Activated CD8-positive, alpha-beta memory T cell treated with anti-CD3 and anti-CD28 coated beads, Interleukin-2, amount 50 U/mL, for 1 hour (primary cell): ENCODE results near the gene TPSG1.
"Not testable (repeated sequence)": the region's sequence is repeated elsewhere in the genome, so short reads cannot be mapped to it uniquely, and the experiment has no call there.

Source experiments
- DNase-seq: peaks from one replicate; pipeline ENCODE4 v3.0.0-alpha.2; 2020; ENCODE audit errors: extremely low read depth

The TPSG1 gene

DNA sequence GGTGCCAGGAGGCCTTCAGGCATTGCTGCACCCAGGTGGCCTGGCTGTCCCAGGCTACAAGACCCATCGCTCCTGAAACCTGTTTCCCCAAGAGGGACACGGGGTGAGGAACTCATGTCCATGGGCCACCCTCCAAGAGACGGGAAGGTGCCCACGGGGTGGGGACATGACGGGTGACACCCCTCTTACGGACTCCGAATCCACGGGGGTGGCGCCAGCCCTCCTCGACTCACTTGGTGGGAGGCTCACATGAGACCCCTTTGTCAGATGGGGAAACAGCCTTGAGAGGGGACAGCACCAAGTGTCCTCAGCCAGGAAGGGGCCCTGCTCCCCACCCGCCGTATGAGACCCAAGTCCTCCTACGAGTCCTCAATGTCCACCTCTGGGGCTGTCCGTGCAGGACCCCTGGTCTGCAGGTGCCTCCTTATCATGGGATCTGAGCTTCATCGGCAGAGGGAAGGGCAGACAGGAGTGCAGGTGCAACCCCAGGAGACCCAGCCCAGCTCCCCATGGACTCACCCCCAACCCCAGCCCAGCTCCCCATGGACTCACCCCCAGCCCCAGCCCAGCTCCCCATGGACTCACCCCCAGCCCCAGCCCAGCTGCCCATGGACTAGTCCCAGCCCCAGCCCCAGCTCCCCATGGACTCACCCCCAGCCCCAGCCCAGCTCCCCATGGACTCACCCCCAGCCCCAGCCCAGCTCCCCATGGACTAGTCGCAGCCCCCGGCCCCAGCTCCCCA is 5.6 kb upstream of the TPSG1 start:
- DNase-seq = not testable (repeated sequence)

DNA sequence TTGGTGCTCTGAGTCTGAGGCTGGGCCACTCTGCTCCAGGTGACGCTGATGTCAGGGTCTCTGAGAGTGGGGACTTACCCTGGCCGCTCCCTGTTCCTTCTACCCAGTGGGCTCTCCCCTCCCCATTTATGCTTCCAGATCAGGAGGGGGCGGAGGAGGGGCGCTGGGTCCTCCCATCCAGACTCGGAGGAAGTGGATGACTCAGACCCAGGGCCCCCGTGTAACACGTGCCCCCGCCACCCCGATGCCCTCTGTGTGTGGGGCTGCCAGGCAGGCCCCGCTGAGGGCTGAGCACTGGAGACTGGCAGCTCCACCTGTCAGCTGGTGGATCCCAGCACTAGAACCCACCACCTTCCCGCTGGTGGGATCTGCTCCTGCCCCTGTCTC is 5.0 kb upstream of the TPSG1 start, which contains the start of gene TPSB2:
TSS of gene TPSB2 (minus strand) at position 101 of the 387 bp plus-strand sequence. CDS start 233 bp downstream, outside the sequence.
- not testable (repeated sequence) for DNase-seq

DNA sequence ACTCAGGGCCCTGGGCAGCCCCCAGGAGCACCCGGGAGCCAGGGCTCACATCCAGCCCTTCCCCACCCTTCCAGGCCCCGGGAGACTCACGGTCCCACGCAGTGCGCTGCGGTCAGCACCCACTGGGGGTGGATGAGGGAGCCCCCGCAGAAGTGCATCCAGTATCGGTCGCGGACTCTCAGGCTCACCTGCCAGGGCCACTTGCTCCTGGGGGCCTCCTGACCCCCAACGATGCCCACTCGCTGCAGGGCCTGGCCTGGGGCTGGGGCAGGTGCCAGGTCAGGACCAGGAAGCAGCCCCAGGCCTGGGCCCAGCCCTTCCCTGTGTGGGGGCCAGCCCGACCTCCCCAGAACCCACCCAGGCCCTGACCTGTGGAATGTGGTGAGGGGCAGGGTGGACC is 4.4 kb upstream of the TPSG1 start:
- DNase-seq = not testable (repeated sequence)

DNA sequence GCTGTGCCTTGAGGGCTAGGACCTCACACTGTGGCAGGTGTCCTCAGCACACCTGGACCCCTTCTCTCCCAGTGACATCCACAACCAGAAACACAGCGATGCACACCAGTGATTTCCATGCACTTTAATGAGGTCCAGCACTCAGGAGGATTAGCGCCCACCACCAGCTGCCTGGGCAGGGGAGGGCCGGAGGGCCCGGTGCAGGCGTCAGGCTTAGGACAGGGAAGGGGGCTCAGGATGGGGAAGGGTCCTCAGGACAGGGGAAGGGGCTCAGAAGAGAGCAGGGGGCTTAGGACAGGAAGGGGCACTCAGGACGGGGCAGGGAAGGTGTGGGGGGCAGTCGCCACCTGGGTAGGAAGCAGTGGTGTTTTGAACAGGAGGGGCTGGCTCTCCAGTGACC is 3.2 kb upstream of the TPSG1 start:
- not testable (repeated sequence) for DNase-seq

DNA sequence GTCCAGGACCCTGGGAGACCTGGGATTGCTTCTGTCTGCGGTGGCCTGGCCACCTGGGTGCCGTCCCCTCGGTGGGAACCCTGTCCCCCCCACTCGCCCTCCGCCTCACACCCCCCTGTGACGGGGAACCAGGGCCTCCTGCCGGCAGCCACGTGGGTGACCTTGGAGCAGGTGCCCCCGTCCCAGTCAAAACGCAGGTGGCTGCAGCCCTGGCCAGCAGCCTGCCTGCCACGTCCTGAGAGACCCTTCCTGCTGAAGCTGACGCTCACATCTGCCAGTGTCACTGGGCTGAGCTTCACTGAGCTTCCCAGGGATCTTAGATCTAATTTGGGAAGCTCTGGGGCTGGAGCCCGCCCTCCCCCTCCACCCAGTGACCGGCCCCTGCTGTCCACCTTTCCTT is 1.6 kb upstream of the TPSG1 start:
- DNase-seq = not testable (repeated sequence)

DNA sequence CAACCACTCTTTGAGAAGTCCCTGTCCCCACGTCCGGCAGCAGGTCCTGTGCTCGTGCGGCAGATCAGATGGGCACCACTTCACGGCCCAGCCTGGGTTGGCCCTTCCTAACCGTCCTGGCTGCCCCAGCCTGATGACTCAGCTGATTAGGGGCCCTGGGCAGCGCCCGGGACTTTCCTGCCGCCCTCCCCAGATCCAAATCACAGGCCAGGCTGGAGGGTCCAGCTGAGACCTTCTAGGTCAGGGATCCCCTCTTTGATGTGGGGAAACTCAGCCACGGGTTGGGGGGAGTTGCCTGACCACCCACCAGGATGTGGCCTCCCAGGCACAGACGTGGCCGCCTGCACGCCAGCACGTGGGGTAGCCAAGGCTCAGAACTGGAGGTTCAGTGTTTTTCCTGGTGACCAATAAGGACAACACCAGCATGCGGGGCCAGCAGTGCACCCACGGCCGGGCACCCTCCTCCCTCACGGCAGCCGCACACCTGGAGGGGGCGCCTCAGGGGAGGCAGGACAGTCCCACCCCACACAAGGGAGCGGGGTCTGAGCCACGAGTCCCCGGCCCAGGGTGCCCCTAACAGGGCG is 752 bp upstream of the TPSG1 start:
- DNase-seq = not testable (repeated sequence)

DNA sequence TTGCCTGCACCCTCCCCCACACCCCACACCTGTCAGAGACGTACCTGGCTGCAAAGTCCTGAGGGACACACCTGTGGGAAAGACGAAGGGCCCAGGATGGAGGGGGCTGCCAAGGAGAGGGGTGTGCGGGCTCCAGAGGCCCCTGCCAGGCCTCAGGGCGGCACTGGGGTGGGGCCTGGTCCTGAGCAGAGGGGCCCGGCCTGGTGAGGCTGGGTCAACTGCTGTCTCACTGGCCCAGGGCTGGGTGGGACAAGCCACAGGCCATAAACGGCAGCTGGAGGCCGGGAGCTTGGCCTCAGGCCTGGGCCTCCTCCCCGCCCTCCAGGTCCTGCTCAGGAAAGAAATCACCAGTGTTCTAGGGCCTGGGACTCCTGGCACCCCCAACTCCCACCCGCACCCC is 510 bp downstream of the TPSG1 start:
- no peak for DNase-seq

DNA sequence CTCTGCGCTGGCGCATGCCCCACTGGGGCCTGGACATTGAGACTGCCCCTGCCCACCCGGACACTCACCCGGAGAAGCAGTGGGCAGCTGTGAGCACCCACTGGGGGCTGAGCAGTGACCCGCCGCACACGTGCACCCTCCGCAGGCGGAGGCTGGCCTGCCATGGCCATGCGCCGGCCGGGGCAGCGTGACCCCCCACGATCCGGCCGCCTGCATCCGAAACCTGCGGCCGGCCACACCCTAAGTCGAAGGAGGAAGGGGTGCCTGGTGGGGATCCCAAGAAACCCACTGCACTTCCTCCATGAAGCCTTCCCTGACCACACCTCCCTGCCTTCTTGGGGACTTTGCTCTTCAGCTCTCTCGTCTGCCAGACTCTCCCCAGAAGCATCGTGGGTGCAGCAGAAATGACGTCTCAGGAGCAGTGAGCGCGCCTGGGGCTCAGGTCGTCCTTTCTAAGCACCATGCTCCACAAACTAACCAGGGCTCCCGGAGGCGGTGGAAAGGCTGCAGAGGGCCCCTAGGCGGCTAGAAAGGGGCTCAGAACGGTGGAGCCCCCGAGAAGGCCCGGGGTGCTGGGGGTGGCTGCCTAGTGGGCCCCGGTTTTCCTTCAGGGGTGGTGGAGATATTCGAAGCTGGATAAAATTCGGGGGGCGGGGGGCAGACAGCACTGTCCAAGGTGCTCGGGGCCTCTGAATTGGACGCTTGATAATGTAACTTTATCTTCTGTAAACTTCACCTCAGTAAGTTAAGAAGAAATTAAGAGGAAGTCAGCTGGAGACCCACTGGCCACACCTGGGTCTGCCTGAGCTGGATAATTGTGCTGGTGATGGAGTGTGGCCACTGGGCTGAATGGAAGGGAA is 1.5 kb downstream of the TPSG1 start:
- no peak for DNase-seq

DNA sequence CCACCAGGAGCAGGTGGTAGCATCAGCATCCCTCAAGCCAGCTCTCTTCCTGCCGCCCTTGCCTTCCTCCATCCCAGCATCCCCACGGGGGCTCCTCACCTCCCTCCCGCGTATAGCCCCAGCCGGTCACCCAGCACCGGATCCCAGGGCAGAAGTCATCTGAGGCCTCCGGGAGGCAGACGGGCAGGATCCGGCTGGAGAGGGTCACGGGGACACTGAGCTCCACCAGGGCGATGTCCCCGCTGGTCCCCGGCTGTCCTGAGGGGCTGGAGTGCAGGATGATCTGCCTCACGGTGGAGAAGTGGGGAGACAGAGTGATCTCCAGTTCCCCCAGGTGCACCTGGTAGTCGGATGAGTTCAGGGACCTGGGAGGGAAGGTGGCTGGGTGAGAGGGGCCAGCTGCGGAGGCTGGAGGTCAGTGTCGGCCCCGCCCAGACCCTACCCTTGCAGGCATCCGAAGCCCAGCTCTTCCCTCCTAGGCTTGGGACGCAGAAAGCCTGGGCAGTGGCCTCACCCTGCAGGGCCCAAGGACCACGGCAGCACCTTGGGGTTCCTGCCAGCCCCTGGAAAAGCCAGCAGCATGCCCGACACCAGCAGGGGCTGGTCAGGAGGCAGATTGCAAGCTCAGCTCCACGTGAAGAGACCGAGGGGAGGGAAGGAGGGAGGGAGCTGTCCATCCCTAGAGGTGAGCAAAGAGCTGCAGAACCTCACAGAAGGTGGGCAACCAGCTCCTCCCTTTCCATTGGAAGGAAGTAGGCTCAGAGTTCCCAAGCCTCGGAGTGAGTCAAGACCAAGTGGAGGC is 2.3 kb downstream of the TPSG1 start:
- DNase-seq = no peak

DNA sequence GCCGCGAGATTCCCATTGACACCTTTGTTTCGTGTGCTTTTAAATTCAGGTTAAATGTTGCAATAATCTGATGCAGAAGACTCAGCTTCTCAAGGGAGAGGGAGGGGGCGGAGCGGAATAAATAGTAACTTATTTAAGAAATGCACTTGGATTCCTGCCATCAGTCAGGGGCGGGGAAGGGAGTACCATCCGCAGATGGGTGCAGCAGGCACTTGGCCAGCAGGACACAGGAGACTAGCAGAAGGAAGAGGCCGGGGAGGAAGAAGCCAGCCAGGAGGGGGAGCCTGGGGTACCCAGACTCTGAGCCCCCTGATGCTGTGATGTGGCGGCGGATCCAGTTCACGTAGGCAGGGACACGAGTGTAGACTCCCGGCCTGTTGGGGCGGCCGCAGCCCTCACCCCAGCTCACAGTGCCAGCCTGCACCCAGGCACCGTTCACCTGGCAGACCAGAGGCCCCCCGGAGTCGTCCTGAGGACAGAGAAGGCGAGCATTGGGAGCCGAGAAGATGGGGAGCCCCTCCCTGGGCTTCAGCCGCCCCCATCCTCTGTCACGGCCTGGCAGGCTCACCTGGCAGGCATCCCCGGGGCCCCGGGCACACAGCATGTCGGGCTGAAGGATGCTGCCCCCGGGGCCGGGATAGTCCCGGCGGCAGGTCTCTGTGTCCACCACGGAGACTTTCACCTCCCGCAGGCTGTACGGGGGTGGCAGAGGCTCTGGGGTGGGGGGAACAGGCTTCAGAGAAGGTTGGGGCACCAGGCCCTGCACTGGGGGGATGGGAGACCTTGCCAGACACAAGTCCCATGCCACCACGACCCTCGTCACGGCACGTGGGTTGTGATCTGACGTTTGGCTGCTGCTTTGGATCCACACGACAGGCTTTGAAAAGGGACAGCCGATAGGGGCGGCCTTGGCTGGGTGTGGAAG is 3.2 kb downstream of the TPSG1 start:
- no peak for DNase-seq

DNA sequence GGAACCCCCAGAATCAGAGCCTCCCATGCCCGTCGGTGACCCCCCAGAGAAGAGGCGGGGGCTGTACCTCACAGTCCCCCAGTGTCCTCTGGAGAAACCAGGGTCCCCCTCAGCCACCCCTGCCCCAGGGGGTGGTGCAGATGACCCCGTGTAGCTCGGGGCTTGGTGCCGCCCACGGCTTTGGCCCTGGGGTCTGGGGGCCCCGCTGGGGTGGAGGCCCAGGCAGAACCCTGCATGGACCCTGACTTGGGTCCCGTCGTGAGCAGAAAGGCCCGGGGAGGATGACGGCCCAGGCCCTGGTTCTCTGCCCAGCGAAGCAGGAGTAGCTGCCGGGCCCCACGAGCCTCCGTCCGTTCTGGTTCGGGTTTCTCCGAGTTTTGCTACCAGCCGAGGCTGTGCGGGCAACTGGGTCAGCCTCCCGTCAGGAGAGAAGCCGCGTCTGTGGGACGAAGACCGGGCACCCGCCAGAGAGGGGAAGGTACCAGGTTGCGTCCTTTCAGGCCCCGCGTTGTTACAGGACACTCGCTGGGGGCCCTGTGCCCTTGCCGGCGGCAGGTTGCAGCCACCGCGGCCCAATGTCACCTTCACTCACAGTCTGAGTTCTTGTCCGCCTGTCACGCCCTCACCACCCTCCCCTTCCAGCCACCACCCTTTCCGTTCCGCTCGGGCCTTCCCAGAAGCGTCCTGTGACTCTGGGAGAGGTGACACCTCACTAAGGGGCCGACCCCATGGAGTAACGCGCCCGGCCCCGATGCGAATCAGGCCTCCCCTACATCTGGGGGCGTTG is 4.0 kb downstream of the TPSG1 start:
- no peak for DNase-seq

DNA sequence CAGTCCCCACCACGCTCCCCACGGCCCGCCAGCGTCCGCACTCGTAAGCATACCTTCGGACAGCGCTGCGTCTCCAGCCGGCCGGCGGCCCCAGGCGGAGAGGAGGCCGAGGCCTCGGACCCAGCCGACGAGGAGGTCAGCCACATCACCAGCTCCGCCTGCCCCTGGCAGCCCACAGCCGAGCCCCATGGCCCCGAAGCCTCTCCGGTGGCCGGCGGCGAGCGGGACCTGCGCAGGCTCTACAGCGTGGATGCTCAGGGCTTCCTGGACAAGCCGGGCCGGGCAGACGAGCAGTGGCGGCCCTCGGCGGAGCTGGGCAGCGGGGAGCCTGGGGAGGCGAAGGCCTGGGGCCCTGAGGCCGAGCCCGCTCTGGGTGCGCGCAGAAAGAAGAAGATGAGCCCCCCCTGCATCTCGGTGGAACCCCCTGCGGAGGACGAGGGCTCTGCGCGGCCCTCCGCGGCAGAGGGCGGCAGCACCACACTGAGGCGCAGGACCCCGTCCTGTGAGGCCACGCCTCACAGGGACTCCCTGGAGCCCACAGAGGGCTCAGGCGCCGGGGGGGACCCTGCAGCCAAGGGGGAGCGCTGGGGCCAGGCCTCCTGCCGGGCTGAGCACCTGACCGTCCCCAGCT is 4.9 kb downstream of the TPSG1 start:
- DNase-seq = no peak

DNA sequence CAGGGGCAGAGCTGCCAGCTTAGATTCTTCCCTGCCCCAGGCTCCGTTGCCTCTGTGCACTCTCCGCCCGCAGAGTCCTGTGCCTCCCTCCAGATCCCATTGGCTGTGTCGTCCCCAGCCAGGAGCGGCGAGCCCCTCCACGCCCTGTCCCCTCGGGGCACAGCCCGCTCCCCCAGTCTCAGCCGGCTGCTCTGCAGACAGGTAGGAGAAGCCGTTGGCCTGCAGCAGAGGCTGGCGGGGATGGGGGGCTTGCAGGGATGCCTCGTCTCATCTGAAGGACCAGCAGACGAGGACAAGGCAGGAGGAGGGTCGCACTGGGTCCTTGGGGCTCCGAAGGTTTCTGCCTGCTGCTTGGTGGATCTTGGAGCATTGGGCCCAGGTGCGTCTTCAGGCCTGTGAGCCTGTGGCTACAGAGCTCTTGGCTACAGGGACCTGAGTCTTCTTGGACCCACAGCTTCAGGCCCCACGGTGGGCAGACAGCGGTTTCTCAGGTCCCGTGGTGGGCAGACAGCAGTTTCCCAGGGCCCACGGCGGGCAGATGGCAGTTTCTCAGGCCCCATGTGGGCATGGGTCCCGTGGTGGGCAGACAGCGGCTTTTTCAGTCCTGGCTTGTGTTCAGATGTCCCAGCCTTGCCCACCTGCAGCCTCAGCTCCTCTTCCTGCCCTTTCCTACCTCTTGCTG is 6.0 kb downstream of the TPSG1 start:
- no peak for DNase-seq

DNA sequence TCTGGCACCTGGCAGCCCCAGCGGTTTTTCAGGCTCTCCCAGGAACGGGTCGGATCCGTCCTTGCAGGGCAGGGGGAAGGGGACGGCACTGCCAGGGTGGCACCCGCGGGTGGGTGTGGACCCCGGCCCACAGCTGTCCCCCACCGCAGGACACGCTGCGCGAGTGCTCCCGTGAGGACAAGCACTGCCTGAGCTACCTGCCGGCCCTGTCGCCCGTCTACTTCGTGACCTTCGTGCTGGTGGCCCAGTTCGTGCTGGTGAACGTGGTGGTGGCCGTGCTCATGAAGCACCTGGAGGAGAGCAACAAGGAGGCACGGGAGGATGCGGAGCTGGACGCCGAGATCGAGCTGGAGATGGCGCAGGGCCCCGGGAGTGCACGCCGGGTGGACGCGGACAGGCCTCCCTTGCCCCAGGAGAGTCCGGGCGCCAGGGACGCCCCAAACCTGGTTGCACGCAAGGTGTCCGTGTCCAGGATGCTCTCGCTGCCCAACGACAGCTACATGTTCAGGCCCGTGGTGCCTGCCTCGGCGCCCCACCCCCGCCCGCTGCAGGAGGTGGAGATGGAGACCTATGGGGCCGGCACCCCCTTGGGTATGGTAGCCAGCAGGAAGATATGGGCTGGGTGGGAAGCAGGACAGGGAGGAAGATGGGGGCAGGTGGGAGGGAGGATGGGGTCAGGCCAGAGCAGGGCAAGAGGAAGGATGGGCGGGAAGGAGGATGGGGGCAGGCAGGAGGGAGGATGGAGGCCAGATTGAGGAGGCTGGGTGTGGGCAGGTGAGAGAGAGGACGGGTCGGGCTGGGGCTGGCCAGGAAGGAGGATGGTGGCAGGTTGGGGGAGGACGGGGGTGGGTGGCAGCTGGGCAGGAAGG is 6.8 kb downstream of the TPSG1 start:
- DNase-seq = no peak

DNA sequence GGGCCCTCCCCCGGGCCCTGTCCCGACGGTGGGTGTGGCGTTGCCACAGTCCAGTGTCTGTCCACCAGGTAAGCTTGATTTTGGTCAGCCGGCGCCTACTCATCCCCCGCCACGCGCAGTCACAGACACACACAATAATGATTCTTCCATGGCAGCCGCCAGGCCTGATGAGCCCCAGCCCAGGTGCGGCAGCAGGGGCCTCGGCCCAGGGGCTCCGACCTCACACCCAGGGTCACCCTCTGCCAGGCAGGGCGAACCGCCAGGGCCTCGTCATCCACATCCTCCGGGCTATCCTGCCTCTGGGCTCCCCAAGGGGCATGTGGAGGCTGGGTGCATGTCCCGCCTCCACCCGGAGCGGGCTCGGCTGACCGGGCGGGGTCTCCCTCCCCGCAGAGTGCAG is 7.5 kb downstream of the TPSG1 start:
- no peak for DNase-seq

DNA sequence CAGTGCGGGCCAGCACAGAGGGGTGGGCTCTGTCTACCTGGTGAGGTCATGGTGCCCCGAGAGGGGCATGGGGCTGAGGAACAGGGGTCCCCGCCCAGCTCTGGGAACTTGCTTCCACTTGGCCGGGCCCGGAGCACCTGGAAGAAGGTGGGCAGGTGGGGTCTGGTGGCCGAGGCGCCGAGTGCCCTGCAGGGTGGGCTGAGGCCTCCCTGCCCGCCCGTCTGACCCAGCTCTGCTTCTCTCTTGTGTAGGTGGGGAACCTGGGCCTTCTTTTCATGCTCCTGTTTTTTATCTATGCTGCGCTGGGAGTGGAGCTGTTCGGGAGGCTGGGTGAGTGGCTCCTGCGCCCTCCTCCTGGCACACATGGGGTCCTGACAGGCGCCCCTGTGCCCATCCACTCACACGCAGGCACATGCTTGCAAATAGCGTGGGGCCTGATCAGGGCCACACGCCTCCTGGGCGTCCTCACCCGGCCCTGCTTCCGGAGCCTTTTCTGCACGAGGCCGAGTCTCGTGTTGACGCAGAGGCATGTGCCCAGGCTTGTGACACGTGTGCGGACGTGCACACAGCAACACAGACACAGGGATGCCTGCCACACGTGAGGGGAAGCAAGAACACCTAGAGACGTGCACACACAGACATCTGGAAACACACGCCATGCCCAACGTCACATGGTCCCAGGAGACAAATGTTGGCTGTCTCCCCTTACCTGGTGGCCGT is 8.2 kb downstream of the TPSG1 start:
- no peak for DNase-seq

DNA sequence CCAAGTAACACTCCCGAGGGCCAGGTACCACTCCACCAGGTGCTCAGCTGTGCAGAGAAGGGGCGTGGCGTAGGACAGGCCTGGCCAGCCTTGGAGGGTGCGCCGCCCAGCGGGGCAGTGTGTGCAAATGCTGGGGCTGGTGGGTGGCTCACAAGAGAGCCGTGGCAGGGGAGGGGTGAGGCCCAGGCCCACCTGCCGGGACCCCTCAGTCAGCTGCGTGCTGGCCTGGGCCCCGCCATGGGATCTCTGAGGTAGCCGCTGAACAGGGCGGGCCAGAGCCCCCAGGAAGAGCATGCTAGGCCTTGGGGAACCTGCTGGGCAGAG is 8.8 kb downstream of the TPSG1 start:
- no peak for DNase-seq
